Fibroblast of lung (primary cell): ENCODE results near the gene CMSS1. TPM values are rescaled to one million over a fixed set of nuclear protein-coding genes. Genes with fewer than 3 reads are reported as not detected.

ENCODE experiments used
- DNase-seq, 2 donors: peaks; one replicate each; pipeline versions ENCODE4 v3.0.0 to v3.0.0-alpha.2; 2010; ENCODE audit warnings: low read depth in 2 of 2
- H2AFZ ChIP-seq: 2 replicates; pipeline ENCODE4 v1.5.1; 2012; ENCODE audit warnings: low read length, control low read depth, inconsistent platforms
- H3K27ac ChIP-seq: 2 replicates; pipeline ENCODE4 v1.5.1; 2011; ENCODE audit warnings: low read length, control low read depth; ENCODE audit not compliant: insufficient read depth
- H3K27me3 ChIP-seq: 2 replicates; pipeline ENCODE4 v1.5.1; 2011; ENCODE audit warnings: mild to moderate bottlenecking, low read length; ENCODE audit not compliant: control insufficient read depth, insufficient read depth
- H3K36me3 ChIP-seq: 2 replicates; pipeline ENCODE4 v1.5.1; 2011; ENCODE audit warnings: low read length; ENCODE audit not compliant: control insufficient read depth, insufficient read depth
- H3K4me1 ChIP-seq: 2 replicates; pipeline ENCODE4 v1.5.1; 2011; ENCODE audit warnings: low read length; ENCODE audit not compliant: control insufficient read depth, insufficient read depth; ENCODE audit errors: extremely low read depth
- H3K4me2 ChIP-seq: 2 replicates; pipeline ENCODE4 v1.5.1; 2011; ENCODE audit warnings: low read length, control low read depth; ENCODE audit not compliant: insufficient read depth; ENCODE audit errors: extremely low read depth
- H3K4me3 ChIP-seq, 4 experiments: fragments of 200-600 bp in 1 of 4; sonication (generic) in 1 of 4; replicated peaks in 1 of 4; 2 replicates each; pipeline ENCODE4 v1.5.1; 2011 to 2016; ENCODE audit warnings: low read length in 4 of 4, low read depth in 3 of 4, mild to moderate bottlenecking in 3 of 4, control low read depth in 2 of 4, inconsistent platforms in 1 of 4, mixed read lengths in 1 of 4; ENCODE audit not compliant: insufficient read depth in 1 of 4; ENCODE audit errors: control extremely low read depth in 1 of 4
- H3K79me2 ChIP-seq: 2 replicates; pipeline ENCODE4 v1.5.1; 2012; ENCODE audit warnings: mild to moderate bottlenecking, low read length, inconsistent platforms; ENCODE audit not compliant: control insufficient read depth, insufficient read depth
- H3K9ac ChIP-seq: 2 replicates; pipeline ENCODE4 v1.5.1; 2011; ENCODE audit warnings: mild to moderate bottlenecking, low read length, control low read depth; ENCODE audit not compliant: insufficient read depth
- H3K9me3 ChIP-seq: 2 replicates; pipeline ENCODE4 v1.5.1; 2012; ENCODE audit warnings: low read depth, low read length; ENCODE audit not compliant: control insufficient read depth, insufficient read depth
- H4K20me1 ChIP-seq: 2 replicates; pipeline ENCODE4 v1.5.1; 2011; ENCODE audit warnings: low read length; ENCODE audit not compliant: control insufficient read depth, insufficient read depth; ENCODE audit errors: extremely low read depth
- CTCF ChIP-seq, 2 donors: IDR thresholded peaks in 1 of 2; conservative IDR thresholded peaks in 1 of 2; 1 replicate in 1 of 2; 2 replicates in 1 of 2; pipeline ENCODE4 v1.5.1; 2011 to 2012; ENCODE audit warnings: low read length in 2 of 2, control low read depth in 1 of 2, inconsistent platforms in 1 of 2, low read depth in 1 of 2, mild to moderate bottlenecking in 1 of 2
- EZH2 ChIP-seq: IDR thresholded peaks from 2 replicates; pipeline ENCODE4 v1.5.1; 2012; ENCODE audit warnings: low read length, control low read depth, mild to moderate bottlenecking; ENCODE audit errors: missing control alignments
- polyA plus RNA-seq, 2 donors: library from polyadenylated mRNA; depleted of rRNA in 1 of 2; stranded (reverse) in 1 of 2; unstranded in 1 of 2; fragments of >200 nt; gene quantifications; 2 replicates each; pipeline ENCODE4 v1.2.1, GENCODE V29; 2011 to 2012; ENCODE audit warnings: missing spikeins in 1 of 2
- total RNA-seq: library from RNA; depleted of rRNA; stranded (reverse); fragments of >200 nt; gene quantifications from 2 replicates; pipeline ENCODE4 v1.2.1, GENCODE V29; 2014

Gene CMSS1
- total and polyA plus RNA-seq, 2 donors (not counting 1 experiment from before 2014, with no cell fraction given): 6.9 to 13.2 TPM

GRCh38 chr3:100088735-100089368 lies 271.2 kb downstream of the CMSS1 start:
- Histone ChIP-seq H3K9ac (no peak overlapping the region), H3K4me1 (peaks cover 7% of the 10 kb centered on the region), H3K4me3 (no peak overlapping the region), H3K79me2 (no peaks in the 10 kb centered on the region), H3K27me3 (no peaks in the 10 kb centered on the region), H2AFZ (no peak overlapping the region), H3K27ac (no peak overlapping the region), H4K20me1 (no peaks in the 10 kb centered on the region), H3K36me3 (no peaks in the 10 kb centered on the region), H3K9me3 (no peaks in the 10 kb centered on the region), H3K4me2 (no peak overlapping the region)
- DNase-seq: no peak
- TF ChIP-seq CTCF (conservative IDR thresholded peaks at IDR 0.05 in 1 of 2, IDR thresholded peaks at IDR 0.05 in 1 of 2; ENCODE audit: low read depth in 1 of 2, low read length in 2 of 2) (no peak), EZH2 (no peak)

- H4K20me1 ChIP-seq: no peaks in the 10 kb centered on the region
- no peak overlapping the region for H3K27ac ChIP-seq
- no peak overlapping the region for H3K4me3 ChIP-seq
- no peaks in the 10 kb centered on the region for H3K79me2 ChIP-seq
- DNase-seq: peak; percentile 65 to 70
- TF ChIP-seq CTCF (conservative IDR thresholded peaks at IDR 0.05 in 1 of 2, IDR thresholded peaks at IDR 0.05 in 1 of 2; ENCODE audit: low read depth in 1 of 2, low read length in 2 of 2): peak; percentile 58 to 68
- no peak for TF ChIP-seq EZH2
- H3K4me2 ChIP-seq: no peak overlapping the region
- no peaks in the 10 kb centered on the region for H3K27me3 ChIP-seq
- no peak overlapping the region for H3K9ac ChIP-seq
- peaks cover 7% of the 10 kb centered on the region for H3K4me1 ChIP-seq
- H2AFZ ChIP-seq: no peak overlapping the region
- no peaks in the 10 kb centered on the region for H3K36me3 ChIP-seq
- H3K9me3 ChIP-seq: no peaks in the 10 kb centered on the region
Observed at GRCh38 chr3:100089812-100090668, 272.4 kb downstream of the CMSS1 start.

- Histone ChIP-seq H3K4me2 (no peak overlapping the region), H3K4me1 (peaks cover 7% of the 10 kb centered on the region), H3K9me3 (no peaks in the 10 kb centered on the region), H3K79me2 (no peaks in the 10 kb centered on the region), H2AFZ (no peak overlapping the region), H3K4me3 (no peak overlapping the region), H3K9ac (no peak overlapping the region), H3K27me3 (no peaks in the 10 kb centered on the region), H4K20me1 (no peaks in the 10 kb centered on the region), H3K36me3 (no peaks in the 10 kb centered on the region), H3K27ac (no peak overlapping the region)
- TF ChIP-seq CTCF (conservative IDR thresholded peaks at IDR 0.05 in 1 of 2, IDR thresholded peaks at IDR 0.05 in 1 of 2; ENCODE audit: low read depth in 1 of 2, low read length in 2 of 2) (no peak), EZH2 (no peak)
- DNase-seq: no peak
Observed at GRCh38 chr3:100090669-100091005, 273.0 kb downstream of the CMSS1 start.
